ENCODE results near the gene LYPD1.

DNA sequence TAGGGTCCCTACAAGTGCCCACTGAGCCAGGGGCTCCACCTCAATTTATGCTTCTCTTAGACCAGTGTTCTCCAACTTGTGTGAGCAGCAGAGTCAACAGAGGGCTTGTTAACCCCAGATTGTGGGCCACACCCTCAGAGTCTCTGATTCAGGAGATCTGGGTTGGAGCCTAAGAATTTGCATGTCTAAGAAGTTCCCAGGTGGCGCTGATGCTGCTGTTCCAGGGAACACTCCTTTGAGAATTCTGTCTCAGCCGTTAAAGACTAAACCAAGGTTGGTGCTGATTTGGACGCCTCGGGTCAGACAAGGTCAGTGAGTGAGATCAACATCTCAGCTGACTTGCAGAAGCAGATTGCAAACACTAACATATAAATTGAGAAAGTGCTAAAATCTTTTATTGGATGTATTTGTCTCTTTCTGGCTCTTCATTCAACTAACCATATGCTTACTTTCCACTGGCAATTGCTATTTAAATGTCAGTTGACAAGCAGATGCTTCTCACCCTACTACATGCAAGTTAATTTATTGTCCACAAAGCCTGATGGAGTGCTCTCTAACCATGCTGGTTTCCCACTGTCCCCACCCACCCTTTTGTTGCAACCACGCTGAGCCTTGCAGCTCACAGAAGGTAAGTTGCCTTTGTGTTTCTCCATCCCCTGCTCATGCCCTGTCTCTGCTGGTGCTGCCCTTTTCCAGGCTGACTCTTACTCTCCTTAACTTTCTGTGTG is 31.5 kb downstream of the LYPD1 start:
- no peak for TF ChIP-seq CTCF (conservative IDR thresholded peaks at IDR 0.05; ENCODE audit: low read depth in 2 of 2)
- no peak for TF ChIP-seq ETS1 (IDR thresholded peaks at IDR 0.05)
- TF ChIP-seq EZH2 (IDR thresholded peaks at IDR 0.05; ENCODE audit: low read depth, unreplicated experiment), result no peak
- TF ChIP-seq REST (IDR thresholded peaks at IDR 0.05; ENCODE audit: unreplicated experiment), result no peak
- no peak for TF ChIP-seq ZNF114 (CRISPR knock-in tag; IDR thresholded peaks at IDR 0.05)
